Stimulated activated CD8-positive, alpha-beta memory T cell treated with anti-CD3 and anti-CD28 coated beads, Interleukin-15, amount 100 ng/mL, for 1 hour (primary cell): ENCODE results near the gene EPHA1.
"Not testable (repeated sequence)": the region's sequence is repeated elsewhere in the genome, so short reads cannot be mapped to it uniquely, and the experiment has no call there.

Experiments
- DNase-seq: peaks from one replicate; pipeline ENCODE4 v3.0.0-alpha.2; 2020; ENCODE audit warnings: low read depth

The EPHA1 gene

DNA sequence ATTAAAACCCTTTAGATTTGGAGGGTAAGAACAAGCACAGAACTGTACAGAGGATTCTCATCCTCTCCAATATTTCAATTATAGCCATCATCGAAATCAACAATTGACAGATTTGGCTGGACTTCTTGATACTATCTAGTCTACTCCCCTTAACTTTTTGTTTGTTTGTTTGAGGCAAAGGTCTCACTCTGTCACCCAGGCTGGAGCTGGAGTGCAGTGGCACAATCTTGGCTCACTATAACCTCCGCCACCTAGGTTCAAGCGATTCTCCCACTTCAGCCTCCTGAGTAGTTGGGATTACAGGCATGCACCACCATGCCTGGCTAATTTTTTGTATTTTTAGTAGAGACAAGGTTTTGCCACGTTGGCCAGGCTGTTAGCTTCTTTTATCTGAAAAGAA is 6.4 kb downstream of the EPHA1 start:
- DNase-seq: not testable (repeated sequence)

DNA sequence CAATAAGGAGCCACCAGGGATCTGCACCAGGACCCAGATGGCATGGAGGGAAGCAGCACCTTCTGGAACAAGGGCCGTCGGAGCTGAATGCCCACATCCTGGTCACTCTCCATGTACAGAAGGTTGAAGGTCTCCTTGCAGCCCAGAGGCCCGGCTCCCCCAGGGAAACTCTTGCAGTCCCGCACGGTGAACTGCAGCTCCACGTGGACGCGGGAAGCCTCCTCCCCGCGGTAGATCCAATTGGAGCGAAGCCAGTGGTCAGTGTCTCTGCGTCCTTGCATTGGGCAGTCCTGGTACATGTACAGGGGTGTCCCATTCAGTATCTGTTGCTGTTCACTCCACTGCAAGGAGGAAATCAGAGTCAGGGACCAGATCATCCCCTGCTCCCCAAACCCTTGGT is 7.4 kb downstream of the EPHA1 start:
- DNase-seq: no peak

DNA sequence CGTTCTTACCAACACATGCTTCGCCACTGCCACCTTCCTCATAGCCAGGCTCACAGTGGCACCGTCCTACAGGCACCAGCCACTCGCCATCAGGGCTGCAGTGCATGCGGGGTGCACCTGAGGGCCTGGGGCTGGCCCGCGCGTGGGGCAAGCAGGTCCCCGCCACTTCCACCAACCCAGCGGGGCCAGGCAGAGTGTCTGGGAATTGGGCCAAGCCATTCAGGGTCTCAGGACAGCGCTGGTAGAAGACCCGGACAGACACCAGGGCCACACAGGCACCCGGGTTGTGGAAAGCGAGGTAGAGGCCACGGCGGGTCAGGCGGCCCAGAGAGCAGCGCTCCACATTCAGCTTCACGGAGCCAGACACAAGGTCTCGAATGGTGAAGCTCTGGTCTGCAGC is 9.0 kb downstream of the EPHA1 start:
- DNase-seq: no peak

DNA sequence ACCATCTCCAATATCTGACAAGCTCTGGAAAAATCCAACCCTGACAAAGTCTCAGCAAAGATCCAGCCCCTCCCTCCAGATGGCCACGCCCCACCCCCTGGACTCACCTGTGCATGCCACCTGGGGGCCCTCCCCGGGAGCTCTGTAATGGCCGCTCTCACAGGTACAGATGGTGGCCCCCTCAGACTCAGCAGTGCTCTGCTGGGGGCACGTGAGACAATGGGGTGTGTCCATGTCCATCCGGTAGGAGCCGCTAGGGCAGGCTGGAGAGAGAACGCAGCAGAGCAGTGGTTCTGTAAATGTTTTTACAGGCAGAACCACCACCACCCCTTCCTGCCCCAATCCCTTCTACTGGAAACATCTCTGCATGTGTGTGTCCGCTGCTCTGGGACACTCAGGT is 9.5 kb downstream of the EPHA1 start:
- DNase-seq: no peak

- DNase-seq: no peak
These were observed 10.0 kb downstream of the EPHA1 start for GRCh38 chr7:143398616-143399015.

GRCh38 chr7:143397710-143398530 is 10.7 kb downstream of the EPHA1 start:
- DNase-seq: no peak

GRCh38 chr7:143396625-143397556 is 11.8 kb downstream of the EPHA1 start:
- no peak for DNase-seq

DNA sequence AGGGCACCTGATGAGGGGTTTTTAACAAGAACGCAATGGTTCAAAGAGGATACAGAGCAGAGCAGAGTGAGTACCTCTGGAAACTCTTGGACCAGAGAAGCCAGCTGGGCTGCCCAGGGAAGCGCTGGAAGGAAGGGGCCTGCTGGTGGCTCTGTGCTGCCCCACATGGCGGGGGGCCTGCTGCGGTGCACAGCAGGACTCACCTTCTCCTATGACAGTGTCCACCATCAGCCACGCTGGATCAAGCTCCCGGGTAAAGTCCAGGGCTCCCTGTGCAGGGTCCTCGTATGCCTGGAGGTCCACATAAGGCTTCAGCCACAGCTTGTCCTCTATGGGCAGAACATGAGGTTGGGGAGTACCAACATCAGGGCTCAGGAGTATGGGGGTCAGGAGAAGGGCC is 12.5 kb downstream of the EPHA1 start:
- DNase-seq: no peak

DNA sequence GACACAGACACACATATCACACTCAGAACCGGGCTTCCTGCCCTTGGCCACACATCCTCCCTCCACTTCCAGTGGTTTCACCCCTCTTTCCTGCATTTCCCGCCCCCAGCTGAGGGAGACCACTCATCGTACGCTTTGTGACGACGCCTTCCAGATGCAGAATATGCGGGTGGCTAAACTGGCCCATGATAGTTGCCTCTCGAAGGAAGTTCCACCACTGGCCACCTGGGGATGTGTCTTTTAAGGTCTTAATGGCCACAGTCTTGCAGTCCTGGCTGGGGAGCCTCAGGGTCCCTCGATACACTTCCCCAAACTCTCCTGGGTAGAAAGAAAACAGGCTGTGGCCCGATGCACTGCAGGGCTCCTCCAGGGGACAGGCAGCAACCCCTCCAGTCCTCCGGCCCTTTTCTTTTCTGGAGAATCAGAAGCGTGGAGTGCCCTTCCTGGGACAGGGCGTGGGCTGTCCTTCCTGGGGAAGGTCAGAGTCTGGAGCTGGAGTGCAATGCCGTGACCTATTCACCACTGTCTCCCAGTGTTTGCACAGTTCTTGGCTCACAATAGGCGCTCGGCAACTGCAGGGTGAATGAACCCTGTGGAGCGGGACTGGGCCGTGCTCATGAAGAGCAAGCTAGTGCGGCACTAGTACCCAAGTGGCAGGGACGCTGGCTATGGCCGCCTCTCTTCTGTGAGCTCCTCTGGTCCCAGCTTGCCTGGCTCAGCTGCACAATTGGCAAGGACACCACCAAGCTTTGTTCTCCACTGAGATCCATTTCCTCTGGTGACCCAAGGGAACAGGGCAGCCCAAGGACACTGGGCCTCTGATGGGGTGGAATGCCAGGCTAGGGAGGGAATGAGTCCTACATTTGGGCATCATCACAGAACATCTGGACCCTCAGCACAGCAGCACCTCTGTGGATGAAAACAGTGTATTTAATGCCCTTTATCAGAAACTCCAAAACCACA is 13.2 kb downstream of the EPHA1 start:
- DNase-seq: no peak

DNA sequence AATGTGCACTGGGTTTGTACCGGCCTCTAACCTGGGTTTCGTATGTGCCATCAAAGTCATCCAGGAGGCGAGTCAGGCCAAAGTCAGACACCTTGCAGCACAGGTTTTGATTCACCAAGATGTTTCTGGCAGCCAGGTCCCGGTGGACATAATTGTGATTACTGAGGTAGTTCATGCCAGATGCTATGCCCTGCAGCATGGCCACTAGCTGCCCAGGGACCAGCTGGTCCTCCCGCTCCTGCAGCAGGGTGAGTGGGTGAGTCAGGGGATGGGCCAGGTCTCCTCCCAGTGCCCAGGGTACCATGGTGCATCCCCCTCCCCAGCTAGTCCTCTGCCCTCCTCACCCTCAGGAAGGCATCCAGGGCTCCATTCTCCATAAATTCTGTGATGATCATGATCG is 13.9 kb downstream of the EPHA1 start:
- DNase-seq: no peak

- DNase-seq: no peak
These were observed 14.6 kb downstream of the EPHA1 start for GRCh38 chr7:143394068-143394467.

DNA sequence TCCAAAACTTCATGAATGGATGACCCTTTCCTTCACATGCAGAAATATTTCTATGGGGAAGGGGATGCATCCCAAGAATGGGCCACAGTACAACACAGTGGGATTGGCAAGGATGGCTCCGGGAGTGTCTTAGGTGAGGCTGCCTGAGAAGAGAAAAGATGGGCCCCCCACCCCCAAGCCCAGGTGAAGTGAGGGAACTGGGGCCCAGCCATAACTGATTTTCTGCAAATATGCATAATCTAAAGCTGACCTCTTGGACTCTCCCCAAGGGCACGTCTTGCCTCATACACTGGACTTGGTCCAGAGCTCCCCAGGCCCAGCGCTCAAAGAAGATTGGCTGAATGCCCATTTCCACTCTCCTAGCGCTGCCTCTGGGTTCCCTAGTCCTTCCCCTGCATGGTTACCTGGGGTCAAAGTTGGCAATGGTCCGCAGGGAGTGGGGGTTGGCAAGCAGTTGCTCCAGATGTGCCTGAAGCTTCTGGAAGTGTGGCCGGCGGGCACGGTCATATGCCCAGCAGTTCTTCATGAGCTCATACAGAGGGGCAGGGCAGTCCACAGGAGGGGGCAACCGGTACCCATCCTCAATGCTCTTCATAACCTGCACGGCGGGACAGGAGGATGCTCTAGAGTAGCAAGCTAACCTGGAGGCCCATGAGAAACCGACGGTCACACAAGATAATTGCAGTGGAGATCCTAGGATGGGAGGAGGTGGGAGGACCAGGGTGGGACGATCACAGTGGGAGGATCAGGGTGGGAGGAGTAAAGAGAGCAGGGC is 15.2 kb downstream of the EPHA1 start:
- DNase-seq: no peak

DNA sequence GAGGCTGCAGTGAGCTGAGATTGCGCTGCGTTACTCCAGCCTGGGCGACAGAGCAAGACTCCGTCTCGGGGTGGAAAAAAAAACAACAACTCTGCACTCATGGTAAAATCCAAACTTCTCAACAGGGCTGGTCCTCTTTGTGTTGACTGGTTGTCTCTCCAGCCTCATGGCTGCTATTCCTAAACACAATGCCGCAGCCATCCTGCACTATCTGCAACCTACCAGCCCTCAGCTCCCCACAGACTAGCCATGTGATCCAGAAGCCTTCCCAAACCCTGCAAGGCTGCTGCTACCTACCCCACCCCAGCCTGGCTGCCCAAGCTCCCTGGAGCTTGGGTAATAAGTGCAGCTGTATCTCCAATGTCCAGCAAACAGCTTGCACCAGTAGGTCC is 15.8 kb downstream of the EPHA1 start:
- no peak for DNase-seq

DNA sequence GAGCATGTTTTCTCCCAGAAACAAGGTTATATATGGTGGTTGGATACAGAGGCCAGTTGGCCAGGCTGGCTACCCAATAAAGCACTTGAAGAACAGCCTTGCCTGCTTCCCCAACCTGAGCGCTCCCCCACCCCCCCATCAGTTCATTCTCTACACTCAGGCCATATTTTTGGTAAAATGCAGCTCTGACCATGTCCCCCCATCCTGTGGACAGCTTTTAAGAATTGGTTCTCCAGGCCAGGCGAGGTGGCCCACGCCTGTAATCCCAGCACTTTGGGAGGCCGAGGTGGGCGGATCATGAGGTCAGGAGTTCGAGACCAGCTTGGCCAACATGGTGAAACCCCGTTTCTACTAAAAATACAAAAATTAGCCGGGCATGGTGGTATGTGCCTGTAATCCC is 16.2 kb downstream of the EPHA1 start:
- not testable (repeated sequence) for DNase-seq

DNA sequence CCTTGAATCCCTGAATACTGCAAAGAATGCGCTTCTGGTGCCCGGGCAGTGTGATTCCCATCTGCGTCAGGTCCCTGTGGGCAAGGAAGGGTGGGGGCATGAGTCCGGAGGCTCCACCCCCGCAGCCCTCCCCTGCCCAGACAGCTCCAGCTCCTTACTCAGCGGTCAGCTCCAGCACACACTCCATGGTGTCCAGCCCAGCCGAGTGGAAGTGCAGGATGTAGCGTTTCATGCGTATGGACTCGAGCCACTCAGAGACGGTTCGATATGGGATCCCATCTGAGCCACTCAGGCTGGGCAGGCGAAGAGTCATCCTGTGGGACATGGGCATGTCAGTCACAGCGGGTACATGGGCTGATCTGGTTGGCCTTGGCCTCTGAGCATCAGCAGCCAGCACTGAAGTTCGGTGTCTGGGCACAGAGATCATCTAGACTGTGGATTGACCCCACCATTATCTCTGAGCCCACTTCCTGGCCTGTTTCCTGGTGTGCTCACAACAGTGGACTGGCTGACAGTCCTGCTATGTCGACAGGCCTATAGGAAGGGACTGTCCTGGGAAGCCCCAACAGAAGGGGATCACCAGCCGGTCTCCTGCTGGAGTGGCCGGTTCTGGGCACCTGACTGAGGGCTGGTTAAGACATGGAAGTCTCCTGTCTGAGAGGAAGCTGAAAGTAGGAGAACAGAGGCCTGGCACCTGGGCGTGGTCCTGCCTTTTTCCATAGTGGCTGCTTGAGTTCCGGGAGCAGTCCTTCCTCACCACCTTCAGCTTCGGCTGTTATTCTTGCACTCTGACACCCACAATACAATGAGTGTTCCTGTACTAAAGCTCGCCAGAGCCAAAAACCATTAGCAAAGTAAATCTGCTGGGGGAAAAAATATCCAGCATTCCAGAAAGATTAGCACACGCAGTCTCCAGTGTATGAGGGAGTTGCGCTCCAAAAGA is 16.9 kb downstream of the EPHA1 start:
- DNase-seq: no peak

DNA sequence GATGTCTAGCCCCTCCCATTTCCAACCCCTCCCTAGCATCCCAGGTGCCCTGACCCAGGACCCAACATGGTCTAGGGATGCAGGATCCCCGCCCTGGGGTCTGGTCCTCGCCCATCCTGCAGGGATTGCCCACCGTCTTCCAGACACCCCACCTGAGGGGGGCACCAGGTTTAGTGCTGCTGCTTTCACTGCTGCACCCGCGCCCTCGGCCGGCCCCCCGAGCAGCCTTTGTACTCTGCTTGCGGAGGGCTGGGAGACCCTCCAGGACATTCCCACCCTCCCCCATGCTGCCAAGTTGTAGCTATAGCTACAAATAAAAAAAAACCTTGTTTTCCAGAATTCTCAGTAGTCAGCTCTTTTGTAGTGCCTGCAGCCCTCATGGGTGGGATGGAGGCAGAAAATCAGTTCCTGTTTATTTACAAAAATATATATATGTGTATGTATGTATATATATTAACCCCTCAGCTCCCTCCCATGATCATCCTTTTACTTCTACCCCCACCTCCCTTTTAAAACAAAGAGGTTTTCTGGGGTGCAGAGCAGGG is 17.8 kb downstream of the EPHA1 start:
- DNase-seq: no peak

GRCh38 chr7:143390104-143390772 is 18.4 kb downstream of the EPHA1 start:
- DNase-seq: no peak

DNA sequence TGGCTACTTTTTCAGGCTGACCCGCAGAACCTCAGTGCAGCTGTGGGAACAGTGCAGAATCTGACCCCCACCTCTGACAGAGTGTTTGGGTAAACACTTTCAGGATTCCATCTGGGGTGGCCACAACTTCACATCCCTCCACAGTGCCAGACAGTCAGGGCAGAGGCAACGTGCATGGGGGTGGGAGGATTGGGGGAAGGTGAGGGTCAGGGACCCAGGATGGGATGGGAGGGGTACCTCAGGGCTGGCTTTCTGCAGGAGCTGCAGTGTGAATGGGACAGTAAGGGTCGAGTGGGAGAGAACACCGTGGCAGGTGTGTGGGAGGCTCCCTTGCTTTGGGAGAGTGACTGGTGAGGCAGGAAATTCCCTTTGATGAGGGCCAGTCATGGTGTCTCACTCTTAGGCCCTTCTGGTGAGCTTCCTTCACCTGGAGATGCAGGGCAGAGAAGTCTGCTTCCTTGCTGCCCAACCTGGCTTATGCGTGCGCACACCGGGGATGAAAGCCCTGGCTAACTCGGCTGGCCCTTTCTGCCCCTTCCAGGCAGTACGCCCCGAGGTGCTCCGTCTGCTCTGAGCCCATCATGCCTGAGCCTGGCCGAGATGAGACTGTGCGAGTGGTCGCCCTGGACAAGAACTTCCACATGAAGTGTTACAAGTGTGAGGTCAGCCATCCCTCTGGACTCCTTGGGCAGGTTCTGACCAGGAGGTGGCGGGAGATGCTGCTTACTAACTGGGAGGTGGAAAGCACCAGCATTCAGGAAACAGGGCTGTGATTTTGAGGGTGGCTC is 19.1 kb downstream of the EPHA1 start:
- DNase-seq: no peak
